WTC11 (cell line): ENCODE results near the gene RPP30. TPM values are rescaled to one million over a fixed set of nuclear protein-coding genes. Genes with fewer than 3 reads are reported as not detected.

ENCODE experiments used
- ATAC-seq: fragments of 200-7000 bp; cut with Tn5 transposase; 2 replicates; pipeline ENCODE4 v1.10.0; 2021; ENCODE audit warnings: mild to moderate bottlenecking, moderate library complexity
- CTCF ChIA-PET: fragments of 300-600 bp; sonication (Branson Sonifier 250); formaldehyde crosslinking; loops from one replicate; lab custom pipeline; 2021; ENCODE audit warnings: antibody characterized with exemption; lab: Charles Lee
- POLR2A ChIA-PET: fragments of 350-600 bp; sonication (Branson Sonifier 250); formaldehyde crosslinking; loops from one replicate; lab custom pipeline; 2021; ENCODE audit warnings: antibody characterized with exemption; lab: Charles Lee
- DNase-seq: peaks from one replicate; pipeline ENCODE4 v3.0.0; 2021; ENCODE audit warnings: low spot score
- H3K27ac Mint-ChIP-seq: 2 replicates; pipeline ENCODE4 v1.8.0; 2021; ENCODE audit warnings: mixed read lengths
- H3K27me3 Mint-ChIP-seq: 2 replicates; pipeline ENCODE4 v1.8.0; 2021; ENCODE audit warnings: low read depth, mild to moderate bottlenecking, moderate library complexity, mixed read lengths
- H3K36me3 Mint-ChIP-seq: 2 replicates; pipeline ENCODE4 v1.8.0; 2021; ENCODE audit warnings: mixed read lengths
- H3K4me1 Mint-ChIP-seq: 2 replicates; pipeline ENCODE4 v1.8.0; 2022; ENCODE audit warnings: mixed read lengths
- H3K4me3 Mint-ChIP-seq: 2 replicates; pipeline ENCODE4 v1.8.0; 2021; ENCODE audit warnings: mild to moderate bottlenecking, moderate library complexity, mixed read lengths
- H3K9me3 Mint-ChIP-seq: 2 replicates; pipeline ENCODE4 v1.8.0; 2021; ENCODE audit warnings: mixed read lengths
- ATF6 ChIP-seq: sonication (generic); formaldehyde crosslinking; IDR thresholded peaks from 2 replicates; pipeline ENCODE4 v1.8.1; 2023; ENCODE audit warnings: mild to moderate bottlenecking, missing genetic modification reagents
- CTCF ChIP-seq: fragments of 200-600 bp; IDR thresholded peaks from 2 replicates; pipeline ENCODE4 v1.8.0; 2022; ENCODE audit warnings: antibody characterized with exemption
- FOXK1 ChIP-seq: sonication (generic); formaldehyde crosslinking; IDR thresholded peaks from 2 replicates; pipeline ENCODE4 v1.8.0; 2022; ENCODE audit warnings: mild to moderate bottlenecking, moderate library complexity, missing genetic modification reagents
- MLX ChIP-seq: sonication (generic); formaldehyde crosslinking; IDR thresholded peaks from 2 replicates; pipeline ENCODE4 v1.8.1; 2023; ENCODE audit warnings: mild to moderate bottlenecking, missing genetic modification reagents, moderate library complexity
- NR2C2 ChIP-seq: sonication (generic); formaldehyde crosslinking; IDR thresholded peaks from 2 replicates; pipeline ENCODE4 v1.8.0; 2022; ENCODE audit warnings: mild to moderate bottlenecking, missing genetic modification reagents
- RORB ChIP-seq: fragments of 250-450 bp; sonication (Bioruptor Pico); IDR thresholded peaks from 2 replicates; pipeline ENCODE4 v1.9.0; 2021; ENCODE audit warnings: mild to moderate bottlenecking
- SMAD3 ChIP-seq: sonication (generic); formaldehyde crosslinking; IDR thresholded peaks from 2 replicates; pipeline ENCODE4 v1.8.0; 2022; ENCODE audit warnings: missing genetic modification reagents, mild to moderate bottlenecking, borderline replicate concordance
- TCF7 ChIP-seq: sonication (generic); formaldehyde crosslinking; IDR thresholded peaks from 2 replicates; pipeline ENCODE4 v1.8.0; 2022; ENCODE audit warnings: mild to moderate bottlenecking, low read depth, missing genetic modification reagents, moderate library complexity
- TEAD1 ChIP-seq: sonication (generic); formaldehyde crosslinking; IDR thresholded peaks from 2 replicates; pipeline ENCODE4 v1.8.0; 2022; ENCODE audit warnings: mild to moderate bottlenecking, missing genetic modification reagents
- TP53 ChIP-seq: sonication (generic); formaldehyde crosslinking; IDR thresholded peaks from 2 replicates; pipeline ENCODE4 v1.8.1; 2023; ENCODE audit warnings: mild to moderate bottlenecking, missing genetic modification reagents
- ZNF317 ChIP-seq: sonication (generic); formaldehyde crosslinking; IDR thresholded peaks from 2 replicates; pipeline ENCODE4 v1.8.1; 2023; ENCODE audit warnings: low read depth, mild to moderate bottlenecking, moderate library complexity, missing genetic modification reagents, borderline replicate concordance
- ZNF532 ChIP-seq: fragments of 250-450 bp; sonication (Bioruptor Pico); IDR thresholded peaks from 2 replicates; pipeline ENCODE4 v1.9.0; 2021; ENCODE audit warnings: mild to moderate bottlenecking, borderline replicate concordance
- total RNA-seq: library from RNA; stranded (reverse); gene quantifications from 3 replicates; pipeline ENCODE4 v1.2.3, GENCODE V29; 2021
- TF ChIP-seq, protein P1 (sequence below): sonication (generic); formaldehyde crosslinking; IDR thresholded peaks from 2 replicates; pipeline ENCODE4 v1.8.0; 2022; ENCODE audit warnings: mild to moderate bottlenecking, missing genetic modification reagents
- TF ChIP-seq, protein P2 (sequence below): fragments of 250-450 bp; sonication (Bioruptor Pico); IDR thresholded peaks from 2 replicates; pipeline ENCODE4 v1.9.0; 2021; ENCODE audit warnings: mild to moderate bottlenecking
- TF ChIP-seq, protein P3 (sequence below): sonication (generic); formaldehyde crosslinking; conservative IDR thresholded peaks from 2 replicates; pipeline ENCODE4 v1.8.1; 2023; ENCODE audit warnings: mild to moderate bottlenecking, low read depth, missing genetic modification reagents, moderate library complexity
- TF ChIP-seq, protein P4 (sequence below): sonication (generic); formaldehyde crosslinking; IDR thresholded peaks from 2 replicates; pipeline ENCODE4 v1.8.0; 2023; ENCODE audit warnings: missing genetic modification reagents, mild to moderate bottlenecking, borderline replicate concordance
- TF ChIP-seq, protein P5 (sequence below): sonication (generic); formaldehyde crosslinking; IDR thresholded peaks from 2 replicates; pipeline ENCODE4 v1.8.1; 2022; ENCODE audit warnings: low read depth, mild to moderate bottlenecking, moderate library complexity, missing genetic modification reagents, borderline replicate concordance

Gene RPP30
- total RNA-seq, 1 experiment from 2014 or later: 56.4 TPM

DNA sequence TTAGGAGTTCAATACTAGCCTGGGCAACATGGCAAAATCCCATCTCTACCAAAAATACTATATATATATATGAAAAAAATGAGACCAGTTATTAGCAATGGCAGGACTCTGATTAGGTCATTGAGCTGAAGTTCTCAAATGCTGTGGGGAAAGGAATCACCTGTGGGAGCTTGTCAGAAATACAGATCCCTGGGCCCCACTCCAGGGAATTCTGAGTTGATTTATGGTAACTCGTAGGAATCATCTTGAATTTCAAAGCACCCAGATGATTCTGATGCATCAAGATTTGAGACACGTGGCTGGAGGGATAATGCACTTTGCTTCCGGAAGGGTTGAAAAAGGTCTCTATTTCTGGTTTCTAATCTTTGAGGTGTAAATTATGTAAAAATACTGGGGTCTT lies 50.1 kb downstream of the RPP30 start:
- H3K27ac Mint-ChIP-seq: no peak overlapping the region
- H3K36me3 Mint-ChIP-seq: no peaks in the 10 kb centered on the region
- H3K4me1 Mint-ChIP-seq: peaks cover 8% of the 10 kb centered on the region
- no peaks in the 10 kb centered on the region for H3K9me3 Mint-ChIP-seq
- ATAC-seq: no peak
- peaks cover 100% of the 10 kb centered on the region for H3K27me3 Mint-ChIP-seq
- no peak for DNase-seq
- no peak overlapping the region for H3K4me3 Mint-ChIP-seq
- ChIA-PET CTCF (interaction anchor here (0.9 kb wide), 1 partner anchor 10 kb away, joined by 3 read pairs; no protein-coding TSS in a partner anchor), POLR2A (interaction anchor here (1.2 kb wide), 1 partner anchor 10 kb away, joined by 3 read pairs; no protein-coding TSS in a partner anchor)
- TF ChIP-seq TEAD1: no peak
- TF ChIP-seq MLX: no peak
- TF ChIP-seq, protein P1, sequence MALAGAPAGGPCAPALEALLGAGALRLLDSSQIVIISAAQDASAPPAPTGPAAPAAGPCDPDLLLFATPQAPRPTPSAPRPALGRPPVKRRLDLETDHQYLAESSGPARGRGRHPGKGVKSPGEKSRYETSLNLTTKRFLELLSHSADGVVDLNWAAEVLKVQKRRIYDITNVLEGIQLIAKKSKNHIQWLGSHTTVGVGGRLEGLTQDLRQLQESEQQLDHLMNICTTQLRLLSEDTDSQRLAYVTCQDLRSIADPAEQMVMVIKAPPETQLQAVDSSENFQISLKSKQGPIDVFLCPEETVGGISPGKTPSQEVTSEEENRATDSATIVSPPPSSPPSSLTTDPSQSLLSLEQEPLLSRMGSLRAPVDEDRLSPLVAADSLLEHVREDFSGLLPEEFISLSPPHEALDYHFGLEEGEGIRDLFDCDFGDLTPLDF (CRISPR knock-in tag): no peak
- TF ChIP-seq, protein P2, sequence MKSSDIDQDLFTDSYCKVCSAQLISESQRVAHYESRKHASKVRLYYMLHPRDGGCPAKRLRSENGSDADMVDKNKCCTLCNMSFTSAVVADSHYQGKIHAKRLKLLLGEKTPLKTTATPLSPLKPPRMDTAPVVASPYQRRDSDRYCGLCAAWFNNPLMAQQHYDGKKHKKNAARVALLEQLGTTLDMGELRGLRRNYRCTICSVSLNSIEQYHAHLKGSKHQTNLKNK: no peak
- no peak for TF ChIP-seq ZNF532
- no peak for TF ChIP-seq RORB (CRISPR knock-in tag)
- no peak for TF ChIP-seq ATF6 (CRISPR knock-in tag)
- TF ChIP-seq ZNF317: no peak
- no peak for TF ChIP-seq TP53 (CRISPR knock-in tag)
- no peak for TF ChIP-seq NR2C2 (CRISPR knock-in tag)
- TF ChIP-seq, protein P3, sequence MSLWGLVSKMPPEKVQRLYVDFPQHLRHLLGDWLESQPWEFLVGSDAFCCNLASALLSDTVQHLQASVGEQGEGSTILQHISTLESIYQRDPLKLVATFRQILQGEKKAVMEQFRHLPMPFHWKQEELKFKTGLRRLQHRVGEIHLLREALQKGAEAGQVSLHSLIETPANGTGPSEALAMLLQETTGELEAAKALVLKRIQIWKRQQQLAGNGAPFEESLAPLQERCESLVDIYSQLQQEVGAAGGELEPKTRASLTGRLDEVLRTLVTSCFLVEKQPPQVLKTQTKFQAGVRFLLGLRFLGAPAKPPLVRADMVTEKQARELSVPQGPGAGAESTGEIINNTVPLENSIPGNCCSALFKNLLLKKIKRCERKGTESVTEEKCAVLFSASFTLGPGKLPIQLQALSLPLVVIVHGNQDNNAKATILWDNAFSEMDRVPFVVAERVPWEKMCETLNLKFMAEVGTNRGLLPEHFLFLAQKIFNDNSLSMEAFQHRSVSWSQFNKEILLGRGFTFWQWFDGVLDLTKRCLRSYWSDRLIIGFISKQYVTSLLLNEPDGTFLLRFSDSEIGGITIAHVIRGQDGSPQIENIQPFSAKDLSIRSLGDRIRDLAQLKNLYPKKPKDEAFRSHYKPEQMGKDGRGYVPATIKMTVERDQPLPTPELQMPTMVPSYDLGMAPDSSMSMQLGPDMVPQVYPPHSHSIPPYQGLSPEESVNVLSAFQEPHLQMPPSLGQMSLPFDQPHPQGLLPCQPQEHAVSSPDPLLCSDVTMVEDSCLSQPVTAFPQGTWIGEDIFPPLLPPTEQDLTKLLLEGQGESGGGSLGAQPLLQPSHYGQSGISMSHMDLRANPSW (CRISPR knock-in tag): no peak
- TF ChIP-seq, protein P4, sequence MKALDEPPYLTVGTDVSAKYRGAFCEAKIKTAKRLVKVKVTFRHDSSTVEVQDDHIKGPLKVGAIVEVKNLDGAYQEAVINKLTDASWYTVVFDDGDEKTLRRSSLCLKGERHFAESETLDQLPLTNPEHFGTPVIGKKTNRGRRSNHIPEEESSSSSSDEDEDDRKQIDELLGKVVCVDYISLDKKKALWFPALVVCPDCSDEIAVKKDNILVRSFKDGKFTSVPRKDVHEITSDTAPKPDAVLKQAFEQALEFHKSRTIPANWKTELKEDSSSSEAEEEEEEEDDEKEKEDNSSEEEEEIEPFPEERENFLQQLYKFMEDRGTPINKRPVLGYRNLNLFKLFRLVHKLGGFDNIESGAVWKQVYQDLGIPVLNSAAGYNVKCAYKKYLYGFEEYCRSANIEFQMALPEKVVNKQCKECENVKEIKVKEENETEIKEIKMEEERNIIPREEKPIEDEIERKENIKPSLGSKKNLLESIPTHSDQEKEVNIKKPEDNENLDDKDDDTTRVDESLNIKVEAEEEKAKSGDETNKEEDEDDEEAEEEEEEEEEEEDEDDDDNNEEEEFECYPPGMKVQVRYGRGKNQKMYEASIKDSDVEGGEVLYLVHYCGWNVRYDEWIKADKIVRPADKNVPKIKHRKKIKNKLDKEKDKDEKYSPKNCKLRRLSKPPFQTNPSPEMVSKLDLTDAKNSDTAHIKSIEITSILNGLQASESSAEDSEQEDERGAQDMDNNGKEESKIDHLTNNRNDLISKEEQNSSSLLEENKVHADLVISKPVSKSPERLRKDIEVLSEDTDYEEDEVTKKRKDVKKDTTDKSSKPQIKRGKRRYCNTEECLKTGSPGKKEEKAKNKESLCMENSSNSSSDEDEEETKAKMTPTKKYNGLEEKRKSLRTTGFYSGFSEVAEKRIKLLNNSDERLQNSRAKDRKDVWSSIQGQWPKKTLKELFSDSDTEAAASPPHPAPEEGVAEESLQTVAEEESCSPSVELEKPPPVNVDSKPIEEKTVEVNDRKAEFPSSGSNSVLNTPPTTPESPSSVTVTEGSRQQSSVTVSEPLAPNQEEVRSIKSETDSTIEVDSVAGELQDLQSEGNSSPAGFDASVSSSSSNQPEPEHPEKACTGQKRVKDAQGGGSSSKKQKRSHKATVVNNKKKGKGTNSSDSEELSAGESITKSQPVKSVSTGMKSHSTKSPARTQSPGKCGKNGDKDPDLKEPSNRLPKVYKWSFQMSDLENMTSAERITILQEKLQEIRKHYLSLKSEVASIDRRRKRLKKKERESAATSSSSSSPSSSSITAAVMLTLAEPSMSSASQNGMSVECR (CRISPR knock-in tag): no peak
- TF ChIP-seq FOXK1 (CRISPR knock-in tag): no peak
- TF ChIP-seq, protein P5, sequence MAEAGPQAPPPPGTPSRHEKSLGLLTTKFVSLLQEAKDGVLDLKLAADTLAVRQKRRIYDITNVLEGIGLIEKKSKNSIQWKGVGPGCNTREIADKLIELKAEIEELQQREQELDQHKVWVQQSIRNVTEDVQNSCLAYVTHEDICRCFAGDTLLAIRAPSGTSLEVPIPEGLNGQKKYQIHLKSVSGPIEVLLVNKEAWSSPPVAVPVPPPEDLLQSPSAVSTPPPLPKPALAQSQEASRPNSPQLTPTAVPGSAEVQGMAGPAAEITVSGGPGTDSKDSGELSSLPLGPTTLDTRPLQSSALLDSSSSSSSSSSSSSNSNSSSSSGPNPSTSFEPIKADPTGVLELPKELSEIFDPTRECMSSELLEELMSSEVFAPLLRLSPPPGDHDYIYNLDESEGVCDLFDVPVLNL (CRISPR knock-in tag): no peak
- no peak for TF ChIP-seq CTCF
- no peak for TF ChIP-seq TCF7 (CRISPR knock-in tag)
- no peak for TF ChIP-seq SMAD3 (CRISPR knock-in tag)
